Psoas muscle (tissue), 8 donors: ENCODE data around the gene PITPNB. TPM values are rescaled to one million over a fixed set of nuclear protein-coding genes. Genes with fewer than 3 reads are reported as not detected.

ENCODE experiments used
- ATAC-seq, 4 donors: fragments of 200-7000 bp; cut with Tn5 transposase; one replicate each; pipeline ENCODE4 v1.9.1; 2020; ENCODE audit warnings: moderate library complexity in 3 of 4, mild to moderate bottlenecking in 2 of 4
- DNase-seq, 2 donors: peaks; one replicate each; pipeline ENCODE4 v3.0.0-alpha.2; 2020
- H3K27ac ChIP-seq: fragments of 200-600 bp; one replicate; pipeline ENCODE4 v1.8.0; 2022
- H3K27me3 ChIP-seq, 3 donors: fragments of 200-600 bp in 1 of 3; one replicate each; pipeline versions ENCODE4 v1.6.1 to v1.8.0; 2013 to 2022; ENCODE audit warnings: low read length in 2 of 3, mild to moderate bottlenecking in 2 of 3, moderate library complexity in 1 of 3; ENCODE audit not compliant: insufficient read depth in 3 of 3
- H3K36me3 ChIP-seq, 2 donors: fragments of 200-600 bp in 1 of 2; one replicate each; pipeline versions ENCODE4 v1.6.1 to v1.8.0; 2013 to 2022; ENCODE audit warnings: low read depth in 1 of 2, mild to moderate bottlenecking in 1 of 2, moderate library complexity in 1 of 2; ENCODE audit not compliant: insufficient read depth in 1 of 2
- H3K4me1 ChIP-seq: fragments of 200-600 bp; one replicate; pipeline ENCODE4 v1.8.0; 2022
- H3K4me3 ChIP-seq: fragments of 200-600 bp; one replicate; pipeline ENCODE4 v1.8.0; 2022; ENCODE audit warnings: mild to moderate bottlenecking
- H3K9me3 ChIP-seq: fragments of 200-600 bp; one replicate; pipeline ENCODE4 v1.8.0; 2022
- CTCF ChIP-seq: fragments of 200-600 bp; IDR thresholded peaks from one replicate; pipeline ENCODE4 v1.8.0; 2022; ENCODE audit warnings: antibody characterized with exemption
- WGBS, 3 donors: extraction: QIAGEN DNeasy Blood & Tissue Kit; methylation state at CpG; one replicate each; pipeline versions ENCODE4 v1.1.6 to v1.1.7; 2013; 5-methylcytosine and 5-hydroxymethylcytosine counted together
- intact Hi-C, 2 donors: fragments of 100-400 bp; cut with DNase I; formaldehyde crosslinking; loops; one replicate each; pipeline versions ENCODE4 v1.11.0 to v1.14.2; 2022
- polyA plus RNA-seq, 3 donors: library from polyadenylated mRNA; stranded (reverse); fragments of 200-250 nt; gene quantifications; one replicate each; pipeline ENCODE4 v1.2.3, GENCODE V29; 2013
- total RNA-seq, 4 donors: library from RNA; stranded (reverse); fragmentation: NEBNext Ultra II Directional in 2 of 4; extraction: Animal tissue kit (Norgen Biotek cat#: 25700) in 2 of 4; gene quantifications; one replicate each; pipeline versions ENCODE4 v1.2.1 to v1.2.4, GENCODE V29; 2021 to 2023
- donor health status: healthy with polysubstance abuse.
- donor health status: DM: no; HTN: no; CAD: no; lungs with moderate emphysema.
- donor health status: Bipolar disorder and iron deficiency.
- donor health status: healthy.
- donor health status: DM: yes; HTN: yes; CAD: no.
- donor health status: DM: no; HTN: no; CAD: no.
- donor health status: DM: no; HTN: no; CAD: no.
- donor health status: DM: yes; HTN: yes; CAD: no.

The PITPNB gene
- total and polyA plus RNA-seq, 7 donors = 14.8 to 54.5 (median 29.9) TPM

DNA sequence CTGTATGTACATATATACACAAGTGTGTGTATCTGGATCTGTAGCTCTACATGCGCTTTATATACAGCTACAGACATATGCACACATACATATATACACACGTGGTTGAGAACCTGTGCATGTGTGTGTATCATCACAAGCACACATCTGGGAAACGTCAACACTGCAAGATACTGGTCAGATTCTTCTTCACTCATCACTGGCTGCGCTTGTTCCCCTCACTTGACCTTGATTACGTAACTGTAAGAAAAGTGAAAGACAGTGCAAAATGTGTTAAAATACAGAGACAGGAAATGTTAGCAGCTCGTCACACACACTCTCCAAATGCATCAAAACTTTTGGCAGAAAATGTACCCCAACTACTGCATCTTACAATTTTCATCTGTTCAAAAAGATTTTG lies 65.6 kb downstream of the PITPNB start:
- H3K27me3 ChIP-seq = no peaks in the 10 kb centered on the region
- intact Hi-C loops = no loop called here
- peaks cover 32% of the 10 kb centered on the region for H3K4me1 ChIP-seq
- H3K4me3 ChIP-seq = no peak overlapping the region
- no peaks in the 10 kb centered on the region for H3K9me3 ChIP-seq
- ATAC-seq (no peak), DNase-seq (no peak)
- H3K27ac ChIP-seq = no peak overlapping the region
- WGBS, 3 donors = 61 to 66% (median 65%) methylated on average over 6 of the region's 6 CpGs
- TF ChIP-seq CTCF = no peak
- H3K36me3 ChIP-seq = peaks cover 8 to 85% of the 10 kb centered on the region in 2 donors

DNA sequence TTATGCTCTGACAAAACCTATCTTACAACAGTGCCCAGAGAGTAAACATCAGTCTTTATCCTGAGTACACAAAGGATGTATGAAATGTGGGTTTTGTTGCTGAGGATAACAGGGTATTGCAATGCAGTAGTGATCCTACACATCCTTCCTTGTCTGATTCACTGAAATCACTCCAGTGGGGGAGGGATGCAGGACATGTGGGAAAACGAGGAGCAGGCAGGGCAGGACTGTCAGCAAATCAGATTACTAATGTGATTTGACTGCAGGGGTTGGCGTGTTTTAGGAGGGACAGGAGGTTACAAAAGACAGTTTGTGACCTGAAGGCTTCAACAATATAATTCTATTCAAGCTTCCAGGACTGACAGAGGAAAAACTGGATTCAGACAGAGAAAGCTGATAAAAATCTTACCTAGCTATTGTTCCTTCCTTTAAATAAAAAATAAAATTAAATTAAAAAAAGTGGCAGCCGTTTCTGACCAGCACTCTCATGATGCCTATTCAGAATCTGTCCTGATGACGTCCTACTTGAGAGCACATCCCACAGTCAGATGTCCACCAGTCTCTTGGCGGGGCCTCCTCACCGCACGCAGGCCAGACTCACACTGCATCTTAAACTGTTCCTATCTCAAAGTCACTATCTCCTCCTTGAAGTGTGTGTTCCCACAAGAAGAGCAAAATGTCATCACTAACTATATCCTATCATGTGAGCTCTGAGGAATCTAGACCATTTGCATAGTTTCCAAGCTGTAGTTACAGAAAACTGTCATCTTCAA lies 66.9 kb downstream of the PITPNB start:
- no peak overlapping the region for H3K27ac ChIP-seq
- peaks cover 20% of the 10 kb centered on the region for H3K4me1 ChIP-seq
- H3K9me3 ChIP-seq = no peaks in the 10 kb centered on the region
- ATAC-seq (no peak), DNase-seq (no peak)
- no peaks in the 10 kb centered on the region for H3K27me3 ChIP-seq
- peaks cover 12 to 84% of the 10 kb centered on the region in 2 donors for H3K36me3 ChIP-seq
- intact Hi-C loops = no loop called here
- 79 to 84% (median 81%) methylated on average over 7 of the region's 7 CpGs for WGBS, 3 donors
- H3K4me3 ChIP-seq = no peak overlapping the region
- TF ChIP-seq CTCF = no peak

DNA sequence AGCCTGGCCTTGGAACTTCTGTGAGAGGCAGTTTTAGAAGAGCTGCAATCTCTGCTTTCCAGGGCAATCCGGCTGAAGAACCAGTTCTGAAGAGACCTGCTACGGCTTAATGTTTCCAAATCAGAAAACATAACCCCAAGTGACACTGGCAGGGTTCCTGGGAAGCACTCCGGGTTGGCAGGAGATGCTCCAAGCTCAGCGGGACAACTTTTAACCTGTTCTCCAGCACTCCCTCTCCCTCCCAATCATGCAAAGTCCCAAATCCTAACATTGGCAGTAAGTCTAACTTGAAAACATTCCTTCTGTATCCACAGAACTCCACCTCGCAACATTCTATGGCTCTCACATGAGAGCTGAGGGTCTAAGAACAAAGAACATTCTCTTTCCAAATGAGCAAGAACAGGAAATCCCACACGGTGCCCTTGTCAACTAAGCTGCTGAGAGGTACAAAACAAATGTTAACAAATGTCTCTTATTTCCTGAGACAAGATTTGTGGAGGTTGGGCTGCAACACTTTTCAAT lies 69.0 kb downstream of the PITPNB start:
- peaks cover 9 to 77% of the 10 kb centered on the region in 2 donors for H3K36me3 ChIP-seq
- WGBS, 3 donors = 9 to 11% (median 10%) methylated on average over 6 of the region's 6 CpGs
- ATAC-seq (peak; percentile 27 to 66 (median 40)), DNase-seq (no peak)
- no peak overlapping the region for H3K4me3 ChIP-seq
- intact Hi-C loops = no loop called here
- H3K9me3 ChIP-seq = no peaks in the 10 kb centered on the region
- H3K27me3 ChIP-seq = no peaks in the 10 kb centered on the region
- H3K4me1 ChIP-seq = peaks cover 11% of the 10 kb centered on the region
- H3K27ac ChIP-seq = no peak overlapping the region
- no peak for TF ChIP-seq CTCF

DNA sequence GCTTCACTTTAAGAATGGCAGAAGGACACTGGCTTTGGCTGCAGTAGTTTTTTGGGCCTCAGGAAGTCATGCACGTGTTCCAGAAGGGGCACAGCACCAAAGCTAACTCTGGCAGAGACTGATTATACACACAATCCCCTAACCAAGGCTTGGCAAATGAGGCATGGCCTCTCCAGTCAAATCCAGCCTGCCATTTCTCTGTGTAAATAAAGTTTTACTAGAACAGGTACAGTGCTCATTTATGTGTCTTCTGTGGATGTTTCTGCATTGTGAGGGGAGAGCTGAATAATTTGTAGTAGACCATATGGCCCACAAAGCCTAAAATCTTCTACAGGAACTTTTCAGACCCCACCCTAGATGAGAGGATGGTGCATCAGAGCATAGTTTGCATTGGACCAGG lies 71.1 kb downstream of the PITPNB start:
- intact Hi-C loops = no loop called here
- H3K4me1 ChIP-seq = peaks cover 11% of the 10 kb centered on the region
- ATAC-seq (no peak), DNase-seq (no peak)
- WGBS, 3 donors = 55 to 70% (median 56%) methylated on average over 1 of the region's 1 CpG
- no peak overlapping the region for H3K4me3 ChIP-seq
- H3K36me3 ChIP-seq = peaks cover 9 to 56% of the 10 kb centered on the region in 2 donors
- TF ChIP-seq CTCF = no peak
- H3K27ac ChIP-seq = no peak overlapping the region
- H3K9me3 ChIP-seq = no peaks in the 10 kb centered on the region
- H3K27me3 ChIP-seq = no peaks in the 10 kb centered on the region
